Effector CD8-positive, alpha-beta T cell (primary cell): ENCODE data around the gene KIF5A.
"Not testable (repeated sequence)": the region's sequence is repeated elsewhere in the genome, so short reads cannot be mapped to it uniquely, and the experiment has no call there.

Experiments
- DNase-seq: peaks from one replicate; lab custom pipeline; 2025; lab: John Stamatoyannopoulos, UW

The KIF5A gene

GRCh38 chr12:57584050-57584449 is 34.2 kb downstream of the KIF5A start:
- no peak for DNase-seq

GRCh38 chr12:57584690-57585089 is 34.8 kb downstream of the KIF5A start:
- DNase-seq, result no peak

GRCh38 chr12:57585156-57585555 is 35.3 kb downstream of the KIF5A start:
- DNase-seq, result no peak

GRCh38 chr12:57586128-57586527 is 36.3 kb downstream of the KIF5A start:
- no peak for DNase-seq

GRCh38 chr12:57586832-57587429 is 37.1 kb downstream of the KIF5A start:
- DNase-seq, result no peak

- DNase-seq, result not testable (repeated sequence)
These were observed 39.2 kb downstream of the KIF5A start for GRCh38 chr12:57588951-57589610.

- DNase-seq, result no peak
These were observed 40.6 kb downstream of the KIF5A start for GRCh38 chr12:57590479-57590863.

GRCh38 chr12:57590864-57591781 is 41.3 kb downstream of the KIF5A start, which contains the start of gene PIP4K2C:
Gene PIP4K2C, plus strand, starts transcription at chr12:57591192. Its CDS starts 98 bp downstream, at chr12:57591290.
- peak; percentile 70 for DNase-seq

GRCh38 chr12:57591782-57592325 is 42.0 kb downstream of the KIF5A start:
- DNase-seq, result no peak

- no peak for DNase-seq
These were observed 42.8 kb downstream of the KIF5A start for GRCh38 chr12:57592551-57593165.

- DNase-seq, result no peak
These were observed 43.3 kb downstream of the KIF5A start for GRCh38 chr12:57593187-57593586.

- DNase-seq, result no peak
These were observed 50.6 kb downstream of the KIF5A start for GRCh38 chr12:57600395-57600794.

- DNase-seq, result no peak
These were observed 52.7 kb downstream of the KIF5A start for GRCh38 chr12:57602544-57602943.

- DNase-seq, result no peak
These were observed 53.5 kb downstream of the KIF5A start for GRCh38 chr12:57603324-57603723.

GRCh38 chr12:57603815-57604453 is 54.1 kb downstream of the KIF5A start:
- DNase-seq, result no peak

- peak; percentile 21 for DNase-seq
These were observed 54.7 kb downstream of the KIF5A start, which contains the start of gene DTX3 for GRCh38 chr12:57604454-57604991. Gene DTX3, plus strand, starts transcription at chr12:57604824. Its CDS starts 1,694 bp downstream, at chr12:57606518.

GRCh38 chr12:57604992-57605810 is 55.4 kb downstream of the KIF5A start:
- no peak for DNase-seq

- no peak for DNase-seq
These were observed 56.0 kb downstream of the KIF5A start for GRCh38 chr12:57605811-57606311.

- DNase-seq, result no peak
These were observed 56.6 kb downstream of the KIF5A start for GRCh38 chr12:57606399-57606798.

- DNase-seq, result no peak
These were observed 57.0 kb downstream of the KIF5A start for GRCh38 chr12:57606821-57607220.
